ENCODE measurements around the gene MTHFD1.
A peak's percentile ranks its signal among the peaks of the same experiment; 100 is the strongest.
"Not testable (repeated sequence)": the region's sequence is repeated elsewhere in the genome, so short reads cannot be mapped to it uniquely, and the experiment has no call there.

Gene MTHFD1

DNA sequence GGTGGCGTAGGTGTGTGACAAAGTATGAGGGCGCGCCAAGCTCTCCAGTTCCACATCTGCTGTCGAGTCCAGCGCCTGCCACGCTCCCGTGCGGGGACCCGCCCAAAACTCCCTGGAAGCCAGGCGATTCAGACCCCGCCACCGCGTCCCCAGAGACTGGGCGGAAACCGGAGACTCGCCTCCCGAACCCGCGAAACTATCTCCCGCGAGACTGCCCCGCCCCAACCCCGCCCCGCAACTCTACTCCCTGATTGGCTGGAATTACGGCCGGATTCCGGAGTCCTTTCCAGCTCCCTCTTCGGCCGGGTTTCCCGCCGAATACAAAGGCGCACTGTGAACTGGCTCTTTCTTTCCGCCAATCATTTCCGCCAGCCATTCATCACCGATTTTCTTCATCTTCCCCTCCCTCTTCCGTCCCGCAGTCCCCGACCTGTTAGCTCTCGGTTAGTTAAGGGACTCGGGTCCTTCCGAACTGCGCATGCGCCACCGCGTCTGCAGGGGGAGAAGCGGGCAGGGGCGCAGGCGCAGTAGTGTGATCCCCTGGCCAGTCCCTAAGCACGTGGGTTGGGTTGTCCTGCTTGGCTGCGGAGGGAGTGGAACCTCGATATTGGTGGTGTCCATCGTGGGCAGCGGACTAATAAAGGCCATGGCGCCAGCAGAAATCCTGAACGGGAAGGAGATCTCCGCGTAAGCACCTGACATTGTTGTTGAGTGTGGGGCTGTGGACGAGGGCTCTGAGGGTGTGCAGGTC is at the start of gene MTHFD1:
TSS of gene MTHFD1 (plus strand) at position 572 of the 751 bp plus-strand sequence. CDS start at position 647, 75 bp downstream.
- peak; percentile 95 for DNase-seq

DNA sequence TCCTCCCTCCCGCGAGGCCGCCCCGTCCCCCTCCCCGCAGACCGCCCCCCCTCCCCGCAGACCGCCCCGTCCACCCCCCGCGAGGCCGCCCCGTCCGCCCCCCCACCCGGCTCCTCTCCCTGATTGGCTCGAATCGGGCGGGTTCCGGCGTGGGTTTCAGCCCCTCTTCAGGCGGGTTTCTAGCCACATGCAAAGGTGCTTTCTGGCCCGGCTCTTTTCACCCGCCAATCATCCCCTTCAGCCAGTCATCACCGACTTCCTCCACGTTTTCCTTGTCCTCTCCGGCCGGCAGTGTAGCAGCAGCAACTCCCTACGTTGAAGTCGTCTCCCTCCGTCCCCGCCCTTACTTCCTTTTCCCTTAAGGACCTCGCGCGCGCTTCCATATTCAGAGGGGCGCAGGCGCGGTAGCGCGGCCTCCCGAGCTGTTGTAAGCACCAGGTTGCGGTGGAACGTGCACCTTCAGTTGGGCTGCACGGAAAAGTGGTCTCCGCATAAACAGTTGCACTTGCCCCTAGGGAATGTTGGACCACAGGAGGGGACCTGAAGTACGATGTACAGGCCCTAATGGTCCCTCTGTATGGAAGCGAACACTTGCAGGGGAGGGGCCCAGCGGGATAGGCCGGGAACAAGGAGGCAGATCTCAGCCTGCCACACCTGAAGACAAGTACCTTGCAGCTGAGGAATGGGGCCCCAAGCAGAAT is 49.4 kb upstream of the MTHFD1 start:
- peak; percentile 88 for DNase-seq

DNA sequence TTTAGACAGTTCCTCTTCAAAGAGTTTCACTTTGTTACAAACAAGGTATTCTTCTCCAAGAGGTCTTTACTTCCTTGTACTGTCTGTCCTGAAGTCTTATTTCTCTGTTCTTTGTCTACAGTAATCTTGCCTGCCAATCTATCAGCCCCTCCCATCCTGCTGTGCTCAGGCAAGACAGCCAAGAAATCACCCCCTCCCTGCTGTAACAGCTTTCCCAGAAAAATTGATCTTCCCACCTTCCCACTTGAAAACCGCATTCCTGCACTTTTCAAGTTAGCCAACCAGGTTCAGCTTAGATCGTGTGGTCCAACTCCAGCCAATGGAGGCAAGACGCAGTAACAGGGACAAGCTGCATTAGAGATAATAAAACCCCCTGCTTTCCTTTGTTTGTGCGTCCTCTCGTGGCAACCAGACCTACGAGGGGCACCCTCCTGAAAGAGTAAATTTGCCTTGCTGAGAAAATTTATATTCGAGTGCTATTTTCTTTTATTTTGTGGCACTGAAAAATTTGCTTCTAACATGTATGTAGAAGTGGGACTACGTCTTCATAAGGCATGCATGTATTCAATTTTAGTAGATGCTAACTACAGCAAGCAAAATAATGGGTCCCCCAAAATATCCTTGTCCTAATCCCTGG is 47.5 kb upstream of the MTHFD1 start:
- DNase-seq: no peak

DNA sequence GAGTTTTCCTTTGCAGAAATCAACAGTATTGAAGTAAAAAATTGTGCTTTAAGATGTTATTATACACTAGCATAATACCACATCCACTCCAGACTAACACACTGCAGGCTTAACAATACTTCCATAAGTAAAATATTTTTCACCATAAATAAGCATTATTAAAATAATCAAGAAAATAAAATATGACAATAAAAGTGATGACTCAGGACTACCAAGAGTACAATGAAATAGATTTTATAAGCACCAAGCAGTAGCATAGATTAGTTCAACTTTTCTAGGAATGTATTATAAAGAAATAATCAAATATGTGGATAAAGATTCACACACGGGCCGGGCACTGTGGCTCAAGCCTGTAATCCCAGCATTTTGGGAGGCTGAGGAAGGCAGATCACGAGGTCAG is 40.4 kb upstream of the MTHFD1 start:
- no peak for DNase-seq

DNA sequence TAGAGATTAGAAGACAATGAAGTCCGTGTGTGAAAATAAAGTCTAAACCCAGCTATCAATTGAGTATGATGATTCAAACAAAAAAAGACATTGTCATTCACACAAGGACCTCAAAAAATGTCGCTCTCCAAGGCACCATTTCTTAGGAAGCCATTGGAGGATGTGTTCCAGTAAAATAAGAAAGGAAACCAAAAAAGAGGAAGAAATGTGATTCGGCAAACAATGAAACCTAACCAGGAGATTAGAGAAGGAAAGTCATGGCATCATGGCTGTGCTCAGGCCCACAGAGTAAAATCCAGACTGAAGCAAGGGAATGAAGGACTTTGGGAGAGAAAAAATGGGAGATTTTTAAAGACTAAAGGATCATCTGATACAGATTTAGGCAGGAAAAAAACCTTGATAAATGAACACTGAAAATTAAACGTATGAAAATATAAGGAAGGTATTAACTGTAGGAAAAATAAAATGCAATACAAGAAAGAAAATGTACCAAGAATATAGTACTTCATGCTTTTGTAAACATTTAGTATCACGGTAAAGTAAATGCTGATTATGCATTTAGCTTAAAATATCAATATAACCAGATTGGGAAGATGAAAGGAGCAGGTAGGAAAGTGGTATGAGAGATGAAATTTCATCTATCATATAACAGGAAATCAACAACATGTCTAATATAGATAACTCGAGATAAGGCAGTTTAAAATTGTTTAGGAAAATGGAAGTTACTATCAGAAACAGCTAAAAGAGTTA is 38.2 kb upstream of the MTHFD1 start:
- no peak for DNase-seq

DNA sequence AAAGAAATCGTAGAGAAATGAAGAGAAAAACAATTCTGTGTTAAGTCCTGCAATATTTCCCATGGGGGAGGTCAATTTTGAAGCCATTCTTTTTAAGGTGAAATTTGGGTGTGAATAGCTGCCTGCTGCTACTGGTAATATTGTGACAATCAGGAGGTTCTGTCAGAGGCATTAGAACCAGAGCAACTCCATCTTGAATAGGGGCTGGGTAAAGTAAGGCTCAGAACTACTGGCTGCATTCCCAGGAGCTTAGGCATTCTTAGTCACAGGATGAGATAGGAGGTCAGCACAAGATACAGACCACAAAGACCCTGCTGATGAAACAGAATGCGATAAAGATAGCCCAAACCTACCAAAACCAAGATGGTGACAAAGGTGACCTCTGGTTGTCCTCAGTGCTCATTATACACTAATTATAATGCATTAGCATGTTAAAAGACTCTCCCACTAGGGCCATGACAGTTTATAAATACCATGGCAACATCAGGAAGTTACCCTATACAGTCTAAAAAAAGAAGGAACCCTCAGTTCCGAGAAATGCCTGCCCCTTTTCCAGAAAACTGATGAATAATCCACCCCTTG is 24.8 kb upstream of the MTHFD1 start:
- DNase-seq: no peak

DNA sequence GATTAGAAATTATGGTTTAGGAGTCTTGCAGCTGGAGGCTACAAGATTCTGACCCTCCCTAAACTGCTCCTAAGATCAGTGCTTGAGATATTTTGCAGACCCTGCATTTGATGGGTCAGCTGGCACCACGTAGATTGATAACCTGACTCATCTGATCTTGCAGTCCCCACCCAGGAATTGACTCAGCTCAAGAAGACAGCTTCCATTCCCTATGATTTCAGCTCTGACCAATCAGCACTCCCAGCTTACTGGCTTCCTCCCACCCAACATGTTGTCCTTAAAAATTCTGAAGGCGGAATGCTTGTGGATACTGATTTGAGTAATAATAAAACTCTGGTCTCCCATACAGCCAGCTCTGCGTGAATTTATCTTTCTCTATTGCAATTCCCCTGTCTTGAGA is 23.2 kb upstream of the MTHFD1 start:
- no peak for DNase-seq

DNA sequence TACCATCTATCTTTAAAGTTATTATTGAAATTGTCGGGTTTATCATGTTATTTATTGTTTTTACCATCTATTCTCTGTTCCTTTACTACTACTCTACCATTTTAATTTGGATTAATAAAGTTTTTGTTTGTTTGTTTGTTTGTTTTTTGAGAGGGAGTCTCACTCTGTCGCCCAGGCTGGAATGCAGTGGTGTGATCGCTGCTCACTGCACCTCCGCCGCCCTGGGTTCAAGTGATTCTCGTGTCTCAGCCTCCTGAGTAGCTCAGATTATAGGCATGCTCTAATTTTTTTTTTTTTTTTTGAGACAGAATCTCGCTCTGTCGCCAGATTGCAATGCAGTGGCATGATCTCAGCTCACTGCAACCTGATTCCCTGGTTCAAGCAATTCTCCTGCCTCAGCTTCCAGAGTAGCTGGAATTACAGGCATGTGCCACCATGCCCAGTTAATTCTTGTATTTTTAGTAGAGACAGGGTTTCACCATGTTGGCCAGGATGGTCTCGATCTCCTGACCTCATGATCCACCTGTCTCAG is 22.7 kb upstream of the MTHFD1 start:
- not testable (repeated sequence) for DNase-seq

DNA sequence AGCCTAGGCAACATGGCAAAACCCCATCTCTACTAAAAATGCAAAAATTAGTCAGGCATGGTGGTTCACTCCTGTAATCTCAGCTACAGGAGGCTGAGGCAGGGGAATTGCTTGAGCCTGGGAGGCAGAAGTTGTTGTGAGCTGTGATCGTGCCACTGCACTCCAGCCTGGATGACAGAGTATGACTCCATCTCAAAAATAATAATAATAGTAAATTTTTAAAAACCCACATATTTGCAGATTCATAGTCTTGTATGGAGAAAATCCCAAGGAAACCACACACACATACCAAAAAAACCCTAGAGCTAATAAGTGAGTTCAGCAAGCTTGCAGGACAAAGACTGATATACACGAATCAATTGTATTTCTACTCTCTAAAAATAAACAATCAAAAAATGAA is 19.0 kb upstream of the MTHFD1 start:
- DNase-seq: no peak

DNA sequence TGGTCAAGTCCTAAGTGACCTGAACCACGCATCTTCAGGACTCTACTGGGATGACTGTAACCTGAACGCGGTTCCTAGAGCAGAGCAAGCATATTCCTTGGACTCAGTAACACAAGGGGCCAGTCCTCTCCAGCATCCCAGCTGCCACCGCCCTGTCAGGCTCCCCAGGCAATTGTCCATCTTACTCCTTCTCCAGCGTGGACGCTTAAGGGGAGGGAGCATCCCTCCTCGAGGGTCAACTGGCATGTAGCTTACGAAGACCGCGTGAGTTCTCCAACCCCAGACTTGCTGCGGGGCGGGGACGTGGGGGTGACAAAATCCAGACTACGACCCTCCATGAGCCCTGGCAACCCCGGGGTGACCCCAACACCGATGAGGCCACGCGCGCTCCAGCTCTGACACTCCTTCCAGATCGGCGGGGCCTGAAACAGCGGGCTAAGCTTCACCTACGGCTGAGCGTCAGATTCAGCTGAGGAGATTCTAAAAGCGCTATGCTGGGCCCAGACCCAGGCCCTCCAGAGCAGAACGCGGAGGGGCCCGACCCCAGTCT is 846 bp upstream of the MTHFD1 start:
- DNase-seq: no peak

DNA sequence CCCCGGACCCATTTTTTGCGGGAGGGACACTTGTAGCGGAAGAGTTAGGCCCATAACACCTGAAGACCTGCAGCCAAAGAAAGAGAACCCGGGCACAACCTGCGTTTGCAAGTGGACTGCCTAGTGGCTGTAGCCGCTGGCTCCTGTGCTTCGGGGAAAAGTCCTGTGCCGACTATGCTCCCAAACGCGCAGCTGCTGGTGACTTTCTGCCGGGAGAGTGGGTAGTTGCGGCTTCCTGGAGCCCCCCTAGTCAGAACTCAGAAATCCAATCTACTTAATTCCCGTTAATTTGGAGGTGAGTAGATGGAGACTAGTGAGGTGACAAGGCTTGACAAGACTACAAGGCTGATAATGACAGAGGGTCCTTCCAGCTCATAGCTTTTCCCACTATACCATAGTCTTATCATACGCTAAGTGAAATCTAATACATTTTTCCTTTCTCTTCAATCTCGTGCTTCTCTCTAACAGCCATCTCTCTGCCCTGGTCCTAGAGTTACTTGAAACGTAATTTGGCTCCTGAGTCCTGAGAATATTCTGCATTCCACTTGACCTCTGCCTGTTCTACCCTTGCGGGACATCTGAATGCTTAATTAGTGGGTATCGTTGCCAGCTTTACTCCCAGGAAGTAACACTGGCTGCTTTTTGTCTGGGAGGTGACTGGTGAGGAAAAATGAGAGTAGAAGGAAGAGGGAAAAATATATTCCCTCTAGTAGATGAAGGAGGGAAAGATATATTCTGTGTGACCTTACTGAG is 556 bp downstream of the MTHFD1 start:
- DNase-seq: no peak

DNA sequence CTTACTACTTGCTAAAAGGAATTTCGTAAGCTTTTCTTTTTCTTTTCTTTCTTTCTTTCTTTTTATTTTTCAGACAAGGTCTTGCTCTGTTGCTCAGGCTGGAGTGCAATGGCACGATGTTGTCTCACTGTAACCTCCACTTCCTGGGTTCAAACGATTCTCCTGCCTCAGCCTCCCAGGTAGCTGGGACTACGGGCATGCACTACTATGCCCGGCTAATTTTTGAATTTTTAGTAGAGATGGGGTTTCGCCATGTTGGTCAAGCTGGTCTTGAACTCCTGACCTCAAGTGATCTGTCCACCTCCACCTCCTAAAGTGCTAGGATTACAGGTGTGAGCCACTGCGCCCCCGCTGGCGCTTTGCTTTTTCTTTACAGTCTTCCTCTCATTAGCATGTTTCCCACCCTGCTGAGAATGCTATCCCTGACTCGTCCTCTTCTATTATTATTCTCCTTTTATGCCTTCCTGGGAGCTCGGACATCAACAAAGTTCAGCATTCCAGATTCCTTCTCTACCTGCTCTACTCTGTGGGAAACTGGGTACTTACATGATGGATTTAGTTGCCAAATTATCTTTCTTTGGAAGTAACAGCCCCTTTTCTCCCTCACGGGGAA is 3.1 kb downstream of the MTHFD1 start:
- no peak for DNase-seq

DNA sequence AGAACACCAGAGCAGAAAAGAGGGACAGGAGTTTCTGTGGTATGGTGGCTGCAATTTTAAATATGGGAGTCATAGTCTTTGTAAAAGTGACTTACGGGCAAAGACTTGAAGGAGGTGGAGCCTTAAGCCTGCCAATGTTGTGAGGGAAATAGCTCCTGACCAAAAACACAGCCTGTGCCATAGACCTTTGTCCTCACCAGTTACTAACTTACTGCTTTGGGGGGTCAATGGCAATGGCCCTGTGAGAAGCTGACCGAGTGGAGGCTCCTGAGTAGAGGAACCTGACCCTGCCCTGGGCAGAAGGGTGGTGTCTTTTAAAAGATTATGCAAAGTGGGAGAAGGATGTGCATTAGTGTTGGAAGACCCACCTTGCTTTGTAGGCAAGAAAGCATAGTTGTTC is 3.8 kb downstream of the MTHFD1 start:
- DNase-seq: no peak

DNA sequence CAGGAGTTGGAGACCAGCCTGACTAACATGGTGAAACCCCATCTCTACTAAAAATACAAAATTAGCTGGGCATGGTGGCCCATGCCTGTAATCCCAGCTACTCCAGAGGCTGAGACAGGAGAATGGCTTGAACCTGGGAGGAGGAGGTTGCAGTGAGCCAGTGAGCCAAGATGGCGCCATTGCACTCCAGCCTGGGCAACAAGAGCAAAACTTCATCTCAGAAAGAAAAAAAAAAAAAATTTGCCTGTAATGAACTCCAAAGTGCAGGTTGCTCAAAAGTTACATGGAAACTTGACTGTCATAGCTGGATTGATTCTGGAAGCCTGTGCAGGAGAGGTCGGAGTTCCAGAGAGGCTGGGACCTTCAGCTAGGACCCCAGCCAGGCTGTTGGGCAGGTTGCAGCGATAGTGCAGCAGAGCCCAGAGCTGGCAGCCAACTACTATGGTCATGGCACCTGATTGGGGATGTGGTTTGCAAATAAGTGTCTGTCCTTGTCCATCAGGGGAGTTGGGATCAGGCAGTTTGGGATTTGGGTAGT is 5.1 kb downstream of the MTHFD1 start:
- not testable (repeated sequence) for DNase-seq

DNA sequence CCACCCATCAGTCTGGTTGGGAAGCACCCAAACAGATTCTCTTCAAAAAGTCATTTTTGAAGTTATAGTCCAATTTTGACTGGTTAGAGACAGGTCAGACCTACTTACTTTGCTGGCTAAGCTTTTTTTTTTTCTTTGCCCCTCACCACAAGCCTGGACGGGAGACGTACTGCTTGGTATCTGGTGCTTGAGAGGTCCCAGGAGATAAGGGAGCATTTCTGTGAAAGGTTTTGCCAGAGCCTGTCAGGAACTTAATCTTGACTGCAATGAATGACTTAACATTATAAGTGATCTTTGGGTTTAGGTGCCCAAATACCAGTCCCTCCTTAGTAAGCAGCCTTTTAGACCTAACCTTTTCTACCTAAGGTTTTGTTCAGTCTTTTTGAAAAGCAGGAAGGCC is 6.3 kb downstream of the MTHFD1 start:
- no peak for DNase-seq

DNA sequence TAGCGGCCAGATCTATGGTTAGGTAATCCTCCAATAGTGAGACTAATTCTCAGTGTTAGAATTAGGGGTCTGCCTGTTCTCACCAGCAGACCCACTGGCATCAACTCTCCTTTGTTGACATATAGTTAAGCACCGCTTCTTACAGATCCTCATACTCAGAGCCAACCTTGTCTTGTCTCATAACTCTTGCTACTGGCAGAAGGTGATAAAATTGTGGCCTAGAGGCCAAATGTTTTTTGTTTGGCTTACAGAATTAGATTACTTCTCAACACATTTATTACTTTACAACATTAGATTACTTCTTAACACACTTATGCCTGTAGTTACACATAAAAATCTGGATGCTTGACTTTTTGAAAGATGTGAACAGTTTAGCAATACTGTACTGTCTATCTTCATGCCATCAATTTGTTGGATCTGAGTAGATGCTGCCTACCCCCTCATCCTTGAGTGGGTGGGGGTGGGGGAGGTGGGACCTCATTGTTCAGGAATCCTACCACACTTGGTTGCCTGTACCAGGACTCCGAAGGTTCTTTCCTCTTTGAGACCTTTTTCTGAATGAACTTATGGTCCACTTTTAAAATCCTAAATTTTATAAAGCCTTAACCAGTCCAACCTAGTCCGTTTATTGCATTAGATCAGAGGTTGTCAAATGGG is 7.0 kb downstream of the MTHFD1 start:
- DNase-seq: no peak

DNA sequence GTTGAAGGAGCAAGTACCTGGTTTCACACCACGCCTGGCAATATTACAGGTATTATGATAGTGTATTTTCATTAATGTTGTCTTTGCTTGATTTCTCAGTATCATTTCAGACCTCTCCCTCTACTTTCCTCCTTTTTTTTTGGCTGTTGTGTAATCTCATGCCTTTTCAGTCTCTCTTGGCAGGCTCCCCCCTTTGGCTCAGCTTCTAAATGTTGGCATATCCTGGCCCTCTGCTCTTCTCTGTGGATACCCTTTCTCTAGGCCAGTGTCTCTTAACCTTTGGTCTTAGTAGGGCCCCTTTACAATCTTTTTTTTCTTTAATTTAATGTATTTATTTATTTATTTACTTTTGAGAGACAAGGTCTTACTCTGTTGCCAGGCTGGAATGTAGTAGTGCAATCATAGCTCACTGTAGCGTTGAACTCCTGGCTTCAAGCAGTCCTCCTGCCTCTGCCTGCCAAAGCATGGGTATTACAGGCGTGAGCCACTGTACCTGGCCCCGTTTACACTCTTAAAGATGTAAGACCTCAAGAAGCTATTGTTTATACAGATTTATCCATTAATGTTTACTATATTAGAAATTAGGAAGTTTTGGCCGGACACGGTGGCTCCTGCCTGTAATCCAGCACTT is 12.8 kb downstream of the MTHFD1 start:
- no peak for DNase-seq

DNA sequence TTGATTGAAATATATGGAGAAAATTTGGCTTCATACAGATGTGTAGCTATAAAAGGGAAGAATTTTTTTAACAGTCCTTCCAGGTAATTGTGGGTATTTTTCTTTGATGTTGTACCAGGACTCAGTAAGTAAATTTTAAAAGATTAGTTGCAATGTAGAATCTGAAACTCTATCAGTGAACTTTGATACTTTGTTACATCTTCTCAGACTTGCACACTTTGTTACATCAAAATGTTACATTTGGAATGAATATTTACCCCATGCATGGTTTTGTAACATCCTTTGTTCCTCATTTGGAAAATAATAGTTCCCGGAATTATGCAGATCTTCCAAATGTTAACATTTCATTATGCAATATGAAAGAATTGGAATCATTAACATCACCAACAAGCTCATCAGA is 13.8 kb downstream of the MTHFD1 start:
- no peak for DNase-seq

DNA sequence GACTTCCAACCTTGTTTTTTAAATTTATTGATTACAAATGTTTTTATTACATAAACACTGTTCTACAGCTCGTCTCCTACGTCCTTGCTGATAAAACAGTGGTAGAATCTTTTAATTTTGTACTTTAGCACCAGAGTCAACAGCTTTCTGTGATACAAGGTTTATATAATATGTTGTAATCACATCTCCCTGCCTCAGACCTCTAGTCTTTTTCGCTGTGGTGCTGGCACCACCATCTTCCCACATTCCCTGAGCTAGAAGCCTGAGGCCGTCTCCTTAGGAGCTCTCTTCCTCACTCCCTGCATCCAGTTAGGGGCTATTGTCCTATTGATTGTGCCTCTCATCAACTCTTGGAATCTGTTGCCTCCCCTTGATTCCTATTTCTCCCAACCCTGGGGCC is 17.1 kb downstream of the MTHFD1 start:
- DNase-seq: no peak

DNA sequence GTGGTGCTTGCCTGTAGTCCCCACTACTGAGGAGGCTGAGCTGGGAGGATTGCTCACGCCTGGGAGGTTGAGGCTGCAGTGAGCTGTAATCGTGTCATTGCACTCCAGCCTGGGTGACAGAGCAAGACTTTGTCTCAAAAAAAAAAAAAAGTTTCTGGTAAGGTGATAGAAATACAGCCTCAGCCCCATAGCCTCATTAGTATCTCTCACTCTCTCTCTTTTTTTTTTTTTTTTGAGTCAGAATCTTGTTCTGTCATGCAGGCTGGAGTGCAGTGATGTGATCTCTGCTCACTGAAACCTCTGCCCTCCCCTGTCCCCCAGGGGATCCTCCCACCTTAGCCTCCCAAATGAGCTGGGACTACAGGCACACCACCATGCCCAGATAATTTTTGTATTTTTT is 19.2 kb downstream of the MTHFD1 start:
- no peak for DNase-seq
